HCT116 (cell line): ENCODE results near the gene CYP26B1. TPM values are rescaled to one million over a fixed set of nuclear protein-coding genes. Genes with fewer than 3 reads are reported as not detected.

Experiments
- ATAC-seq: fragments of 200-7000 bp; cut with Tn5 transposase; 2 replicates; pipeline ENCODE4 v1.9.1; 2020; ENCODE audit warnings: mild to moderate bottlenecking, moderate library complexity
- BruUV-seq: library from RNA; stranded (reverse); fragments of 400-500 nt; replicated peaks from 2 replicates; lab custom pipeline; 2021; lab: Mats Ljungman, UMichigan
- CTCF ChIA-PET: fragments of 300-600 bp; sonication (Branson Sonifier 250); formaldehyde crosslinking; loops from one replicate; lab custom pipeline; 2021; ENCODE audit warnings: antibody characterized with exemption; lab: Charles Lee
- POLR2A ChIA-PET: fragments of 300-600, 350-600 bp; sonication (Branson Sonifier 250); formaldehyde crosslinking; loops from one replicate; lab custom pipeline; 2021; ENCODE audit warnings: antibody characterized with exemption; lab: Charles Lee
- RAD21 ChIA-PET, 2 experiments: fragments of 300-600 bp; sonication (Branson Sonifier 250); formaldehyde crosslinking; loops; one replicate each; lab custom pipeline; 2023; ENCODE audit warnings: low total read pairs in 2 of 2; ENCODE audit not compliant: uncharacterized antibody in 2 of 2, unreplicated experiment in 2 of 2, low non-redundant PET in 1 of 2; lab: Charles Lee
- DNase-seq: peaks from one replicate; pipeline ENCODE4 v3.0.0-alpha.2; 2010; ENCODE audit warnings: low read depth, low spot score
- H2AFZ ChIP-seq: fragments of 200-600 bp; shearing (Covaris generic), sonication (generic); 2 replicates; pipeline ENCODE4 v1.6.1; 2017; ENCODE audit warnings: low read depth, mixed run types, mixed read lengths, antibody characterized with exemption, low read length; ENCODE audit not compliant: poor library complexity, severe bottlenecking
- H3K27ac ChIP-seq: 2 replicates; pipeline ENCODE4 v1.5.1; 2012; ENCODE audit warnings: low read depth, low read length
- H3K27me3 ChIP-seq: fragments of 200-600 bp; sonication (generic); 2 replicates; pipeline ENCODE4 v1.6.1; 2016; ENCODE audit warnings: mixed run types, low read length, mixed read lengths; ENCODE audit not compliant: insufficient read depth
- H3K36me3 ChIP-seq, 2 experiments: fragments of 200-500 bp in 1 of 2; fragments of 200-600 bp in 1 of 2; sonication (Bioruptor generic) in 1 of 2; sonication (generic) in 1 of 2; 2 replicates each; pipeline versions ENCODE4 v1.5.1 to v1.6.1; 2014 to 2016; ENCODE audit warnings: low read length in 2 of 2, inconsistent platforms in 1 of 2, mixed read lengths in 1 of 2, mixed run types in 1 of 2; ENCODE audit not compliant: insufficient read depth in 2 of 2, control insufficient read depth in 1 of 2
- H3K4me1 ChIP-seq, 2 experiments: fragments of 200-600 bp in 1 of 2; sonication (generic) in 1 of 2; 2 replicates each; pipeline versions ENCODE4 v1.5.1 to v1.6.1; 2012 to 2017; ENCODE audit warnings: low read length in 2 of 2, inconsistent platforms in 1 of 2, mild to moderate bottlenecking in 1 of 2, mixed read lengths in 1 of 2, mixed run types in 1 of 2, moderate library complexity in 1 of 2; ENCODE audit not compliant: insufficient read depth in 2 of 2, control insufficient read depth in 1 of 2
- H3K4me2 ChIP-seq: fragments of 200-600 bp; sonication (generic); 2 replicates; pipeline ENCODE4 v1.6.1; 2017; ENCODE audit warnings: mixed run types, low read length, mixed read lengths
- H3K4me3 ChIP-seq, 2 experiments: fragments of 200-600 bp in 1 of 2; sonication (generic) in 1 of 2; replicated peaks in 1 of 2; 2 replicates each; pipeline ENCODE4 v1.5.1; 2011 to 2016; ENCODE audit warnings: low read length in 2 of 2, control low read depth in 1 of 2, low read depth in 1 of 2, mild to moderate bottlenecking in 1 of 2, mixed read lengths in 1 of 2, mixed run types in 1 of 2
- H3K79me2 ChIP-seq: fragments of 200-600 bp; sonication (generic); 2 replicates; pipeline ENCODE4 v1.6.1; 2017; ENCODE audit warnings: mild to moderate bottlenecking, mixed run types, low read length, moderate library complexity, mixed read lengths; ENCODE audit not compliant: insufficient read depth
- H3K9ac ChIP-seq: fragments of 200-600 bp; sonication (generic); 2 replicates; pipeline ENCODE4 v1.6.1; 2016; ENCODE audit warnings: low read length, mixed read lengths
- H3K9me2 ChIP-seq: fragments of 200-600 bp; sonication (generic), shearing (Covaris generic); 2 replicates; pipeline ENCODE4 v1.6.1; 2017; ENCODE audit warnings: mixed run types, mild to moderate bottlenecking, moderate library complexity; ENCODE audit not compliant: insufficient read depth
- H3K9me3 ChIP-seq, 2 experiments: fragments of 200-500 bp in 1 of 2; fragments of 200-600 bp in 1 of 2; sonication (Bioruptor generic) in 1 of 2; sonication (generic) in 1 of 2; 2 replicates each; pipeline ENCODE4 v1.6.1; 2014 to 2017; ENCODE audit warnings: low read length in 2 of 2, mixed read lengths in 2 of 2, inconsistent platforms in 1 of 2, low read depth in 1 of 2, mild to moderate bottlenecking in 1 of 2, mixed run types in 1 of 2, moderate library complexity in 1 of 2; ENCODE audit not compliant: control insufficient read depth in 1 of 2, insufficient read depth in 1 of 2
- H4K20me1 ChIP-seq: fragments of 200-600 bp; sonication (generic), shearing (Covaris generic); 2 replicates; pipeline ENCODE4 v1.6.1; 2017; ENCODE audit warnings: mixed run types, mild to moderate bottlenecking, moderate library complexity; ENCODE audit not compliant: insufficient read depth
- EZH2phosphoT487 ChIP-seq: fragments of 200-600 bp; IDR thresholded peaks from 2 replicates; pipeline ENCODE4 v1.6.1; 2018; ENCODE audit warnings: antibody characterized with exemption, borderline replicate concordance
- JUND ChIP-seq: IDR thresholded peaks from 2 replicates; pipeline ENCODE4 v1.6.1; 2012
- SRF ChIP-seq: IDR thresholded peaks from 2 replicates; pipeline ENCODE4 v1.6.1; 2012; ENCODE audit warnings: low read depth
- TCF7L2 ChIP-seq: IDR thresholded peaks from 2 replicates; pipeline ENCODE4 v1.7.0; 2011; ENCODE audit warnings: borderline replicate concordance, inconsistent platforms; ENCODE audit not compliant: insufficient read depth, insufficient read length; ENCODE audit errors: extremely low read depth
- ZNF274 ChIP-seq: fragments of 200-500 bp; sonication (Bioruptor generic); IDR thresholded peaks from 2 replicates; pipeline ENCODE4 v1.6.1; 2014; ENCODE audit warnings: mild to moderate bottlenecking, low read depth, low read length, inconsistent platforms
- intact Hi-C: fragments of 100-400 bp; cut with micrococcal nuclease; formaldehyde crosslinking; loops from 2 replicates; pipeline ENCODE4 v1.10.0; 2022
- total RNA-seq: library from RNA; stranded (reverse); gene quantifications from one replicate; pipeline ENCODE4 v1.2.1, GENCODE V29; 2021; ENCODE audit not compliant: unreplicated experiment
- TF ChIP-seq, protein P1 (sequence below), 3 experiments: fragments of 200-600 bp in 1 of 3; sonication (generic) in 1 of 3; IDR thresholded peaks in 2 of 3; conservative IDR thresholded peaks in 1 of 3; 2 replicates each; pipeline ENCODE4 v1.5.1; 2012 to 2017; ENCODE audit warnings: low read depth in 2 of 3, low read length in 2 of 3, antibody characterized with exemption in 1 of 3, borderline replicate concordance in 1 of 3, control low read depth in 1 of 3, mild to moderate bottlenecking in 1 of 3, mixed read lengths in 1 of 3, mixed run types in 1 of 3, moderate library complexity in 1 of 3; ENCODE audit not compliant: insufficient read depth in 1 of 3
- TF ChIP-seq, protein P2 (sequence below): IDR thresholded peaks from 2 replicates; pipeline ENCODE4 v1.6.1; 2012

The CYP26B1 gene
- total RNA-seq, 1 experiment from 2014 or later = 21.1 TPM

DNA sequence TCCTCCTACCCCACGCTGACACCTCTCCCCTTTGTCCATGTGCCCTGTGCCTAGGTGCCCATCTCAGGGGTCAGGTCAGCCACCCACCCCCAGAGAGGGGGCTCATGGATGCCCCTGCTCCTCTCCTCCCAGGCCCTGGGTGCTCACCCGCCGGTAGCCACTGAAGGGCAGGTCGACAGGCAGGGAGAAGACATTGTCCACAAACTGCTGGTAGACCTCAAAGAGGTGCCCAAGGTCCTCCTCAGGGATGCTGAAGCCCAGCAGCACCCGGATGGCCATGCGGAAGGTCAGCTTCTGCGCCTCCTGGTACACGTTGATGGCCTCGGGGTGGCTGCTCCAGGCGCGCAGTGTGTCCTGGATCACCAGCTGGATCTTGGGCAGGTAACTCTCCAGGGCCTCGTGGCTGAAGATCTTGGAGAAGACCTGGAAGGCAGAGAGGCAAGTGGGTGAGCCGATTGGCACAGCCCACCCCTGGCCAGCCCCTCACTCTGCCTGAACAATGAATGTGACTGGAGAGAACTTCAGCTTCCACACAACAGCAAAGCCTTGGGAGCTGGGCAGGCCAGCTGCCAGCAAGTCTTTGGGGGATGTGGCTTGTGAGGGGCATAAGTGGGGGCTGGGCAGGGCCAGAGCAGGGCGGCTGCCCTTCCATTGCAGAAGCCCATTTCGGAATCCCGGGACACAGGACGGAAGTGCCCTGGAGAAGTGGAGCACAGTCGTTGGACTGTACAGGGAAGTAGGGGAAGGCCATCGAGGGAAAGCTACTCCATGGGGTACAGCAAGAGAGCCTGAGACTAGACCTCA is 12.5 kb downstream of the CYP26B1 start:
- Histone ChIP-seq H3K4me1 (peaks cover 6 to 13% of the 10 kb centered on the region in 2 experiments; a peak in 2 of 4 replicates), H3K9me3 (no peaks in the 10 kb centered on the region), H3K9me2 (no peaks in the 10 kb centered on the region), H3K27ac (no peak overlapping the region), H3K9ac (no peak overlapping the region), H2AFZ (no peak overlapping the region), H3K27me3 (no peaks in the 10 kb centered on the region), H4K20me1 (no peaks in the 10 kb centered on the region), H3K4me2 (no peak overlapping the region), H3K4me3 (no peak overlapping the region), H3K36me3 (no peaks in the 10 kb centered on the region; a peak in 1 of 4 replicates), H3K79me2 (no peaks in the 10 kb centered on the region)
- intact Hi-C loops = no loop called here
- TF ChIP-seq, protein P1, sequence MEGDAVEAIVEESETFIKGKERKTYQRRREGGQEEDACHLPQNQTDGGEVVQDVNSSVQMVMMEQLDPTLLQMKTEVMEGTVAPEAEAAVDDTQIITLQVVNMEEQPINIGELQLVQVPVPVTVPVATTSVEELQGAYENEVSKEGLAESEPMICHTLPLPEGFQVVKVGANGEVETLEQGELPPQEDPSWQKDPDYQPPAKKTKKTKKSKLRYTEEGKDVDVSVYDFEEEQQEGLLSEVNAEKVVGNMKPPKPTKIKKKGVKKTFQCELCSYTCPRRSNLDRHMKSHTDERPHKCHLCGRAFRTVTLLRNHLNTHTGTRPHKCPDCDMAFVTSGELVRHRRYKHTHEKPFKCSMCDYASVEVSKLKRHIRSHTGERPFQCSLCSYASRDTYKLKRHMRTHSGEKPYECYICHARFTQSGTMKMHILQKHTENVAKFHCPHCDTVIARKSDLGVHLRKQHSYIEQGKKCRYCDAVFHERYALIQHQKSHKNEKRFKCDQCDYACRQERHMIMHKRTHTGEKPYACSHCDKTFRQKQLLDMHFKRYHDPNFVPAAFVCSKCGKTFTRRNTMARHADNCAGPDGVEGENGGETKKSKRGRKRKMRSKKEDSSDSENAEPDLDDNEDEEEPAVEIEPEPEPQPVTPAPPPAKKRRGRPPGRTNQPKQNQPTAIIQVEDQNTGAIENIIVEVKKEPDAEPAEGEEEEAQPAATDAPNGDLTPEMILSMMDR (IDR thresholded peaks at IDR 0.05 in 2 of 3, conservative IDR thresholded peaks at IDR 0.05 in 1 of 3; ENCODE audit: borderline replicate concordance in 1 of 3, insufficient read depth in 1 of 3, low read depth in 2 of 3, low read length in 2 of 3) = no peak
- no peak for TF ChIP-seq JUND
- TF ChIP-seq EZH2phosphoT487 = no peak
- no peak for TF ChIP-seq SRF
- TF ChIP-seq, protein P2, sequence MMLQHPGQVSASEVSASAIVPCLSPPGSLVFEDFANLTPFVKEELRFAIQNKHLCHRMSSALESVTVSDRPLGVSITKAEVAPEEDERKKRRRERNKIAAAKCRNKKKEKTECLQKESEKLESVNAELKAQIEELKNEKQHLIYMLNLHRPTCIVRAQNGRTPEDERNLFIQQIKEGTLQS = no peak
- TF ChIP-seq TCF7L2 = no peak
- TF ChIP-seq ZNF274 = no peak
- POLR2A ChIA-PET = no interaction called here
- CTCF ChIA-PET = no interaction called here
- no TSS peak for BruUV-seq
- DNase-seq (no peak), ATAC-seq (no peak)
- RAD21 ChIA-PET = no interaction called here
